ENCODE measurements around the gene KISS1R. TPM values are rescaled to one million over a fixed set of nuclear protein-coding genes. Genes with fewer than 3 reads are reported as not detected.

KISS1R gene
- total and polyA plus RNA-seq, 2 of the 4 experiments (the other 2 are of a cell fraction) = not detected

DNA sequence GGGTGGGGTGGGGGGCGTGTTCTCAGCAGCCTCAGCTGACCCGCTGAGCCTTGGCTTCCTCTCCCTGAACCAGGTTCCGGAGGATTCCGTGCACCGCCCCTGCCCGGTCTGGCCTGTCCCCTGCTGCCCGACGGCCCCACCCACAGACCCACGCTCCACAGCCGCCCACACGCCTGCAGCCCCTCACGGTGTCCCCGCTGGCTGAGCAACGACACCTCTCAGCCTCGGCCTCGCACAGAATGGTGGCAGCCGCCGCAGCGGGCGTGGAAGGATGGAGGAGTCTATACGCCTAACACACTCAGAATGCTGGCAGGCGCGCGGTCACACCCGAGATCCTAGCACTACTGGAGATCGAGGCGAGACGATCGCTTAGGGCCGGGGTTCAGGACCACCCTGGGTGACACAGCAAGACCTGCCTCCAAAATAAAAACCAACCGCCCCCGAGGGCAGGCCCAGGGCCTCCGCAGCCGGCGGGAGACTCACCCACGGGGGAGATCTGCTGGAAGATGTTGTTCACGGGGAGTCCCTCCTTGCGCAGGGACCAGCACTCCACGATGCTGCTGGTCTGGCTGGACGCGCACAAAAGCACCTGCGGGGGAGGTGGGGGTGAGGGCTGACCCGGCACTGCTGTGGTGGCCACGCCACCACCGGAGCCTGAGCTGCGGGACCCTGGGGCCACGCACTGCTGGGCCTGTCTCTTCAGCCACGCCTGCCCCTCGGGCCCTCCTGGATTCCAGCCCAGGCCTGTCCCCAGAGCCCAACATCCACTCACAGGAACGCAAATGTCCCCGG is 32.5 kb upstream of the KISS1R start:
- no peaks in the 10 kb centered on the region for H3K9me1 ChIP-seq (ENCODE audit: insufficient read depth, low read length)
- no peaks in the 10 kb centered on the region for H3K27me3 ChIP-seq (ENCODE audit: control insufficient read depth, insufficient read depth, low read length)
- H3K14ac ChIP-seq (replicated peaks; ENCODE audit: low read depth, low read length) = no peak overlapping the region
- intact Hi-C loops (cut with micrococcal nuclease) = no loop called here
- in situ Hi-C loops (cut with MboI; ENCODE audit: low sequenced_read_pairs) = no loop called here
- DNase-seq (no peak), ATAC-seq (ENCODE audit: low read depth) (no peak)
- H3K56ac ChIP-seq (ENCODE audit: extremely low read depth, insufficient read depth, low read length) = no peak overlapping the region
- no peak overlapping the region for H3K23ac ChIP-seq (ENCODE audit: low read depth, low read length)
- no peak overlapping the region for H3K18ac ChIP-seq (ENCODE audit: low read depth, low read length)
- no peak overlapping the region for H4K5ac ChIP-seq (ENCODE audit: low read depth, low read length)
- no TSS peak for BruUV-seq (replicated peaks)
- no peak overlapping the region for H2BK15ac ChIP-seq (ENCODE audit: low read depth, low read length)
- H3K4me3 ChIP-seq (ENCODE audit: insufficient read depth, low read depth, low read length) = no peak overlapping the region
- ChIA-PET POLR2A (ENCODE audit: unreplicated experiment) (no interaction called here), CTCF (no interaction called here)
- H3K4me1 ChIP-seq (ENCODE audit: control insufficient read depth, insufficient read depth, low read length) = no peaks in the 10 kb centered on the region
- H4K20me1 ChIP-seq (ENCODE audit: insufficient read depth, low read length) = peaks cover 3% of the 10 kb centered on the region; the same call in 1 of the 2 replicates
- H2AK5ac ChIP-seq (ENCODE audit: low read depth, low read length) = no peak overlapping the region
- no peaks in the 10 kb centered on the region for H3K9me3 ChIP-seq (ENCODE audit: control insufficient read depth, insufficient read depth, low read length)
- H4K91ac ChIP-seq (ENCODE audit: insufficient read depth, low read depth, low read length) = no peak overlapping the region
- H2BK20ac ChIP-seq (ENCODE audit: low read depth, low read length) = no peak overlapping the region
- H3K4me2 ChIP-seq (ENCODE audit: low read depth, low read length) = no peak overlapping the region
- no peak overlapping the region for H3K27ac ChIP-seq (ENCODE audit: insufficient read depth, low read length)
- no peak overlapping the region for H4K8ac ChIP-seq (ENCODE audit: low read depth in 2 of 2, low read length in 2 of 2)
- no peak overlapping the region for H2BK5ac ChIP-seq (ENCODE audit: low read depth, low read length, poor library complexity, severe bottlenecking)
- no peak overlapping the region for H2BK120ac ChIP-seq (ENCODE audit: low read depth, low read length)
- peaks cover 76% of the 10 kb centered on the region for H3K36me3 ChIP-seq (ENCODE audit: control insufficient read depth, insufficient read depth, low read length)
- H2AFZ ChIP-seq (replicated peaks; ENCODE audit: low read length, poor library complexity) = no peak overlapping the region
- H2AK9ac ChIP-seq (replicated peaks; ENCODE audit: low read depth, low read length, poor library complexity) = no peak overlapping the region
- no peak overlapping the region for H3K9ac ChIP-seq (ENCODE audit: low read depth, low read length)
- TF ChIP-seq MXI1 (IDR thresholded peaks at IDR 0.05; ENCODE audit: borderline replicate concordance, low read depth, low read length) (no peak), MAZ (IDR thresholded peaks at IDR 0.05; ENCODE audit: borderline replicate concordance, low read depth, low read length) (no peak), RFX5 (IDR thresholded peaks at IDR 0.05; ENCODE audit: low read depth, low read length) (no peak), RAD21 (IDR thresholded peaks at IDR 0.05; ENCODE audit: low read length) (no peak), FOS (IDR thresholded peaks at IDR 0.05; ENCODE audit: low read depth, low read length) (no peak), POLR2A (IDR thresholded peaks at IDR 0.05; ENCODE audit: low read depth, low read length) (no peak), BHLHE40 (IDR thresholded peaks at IDR 0.05; ENCODE audit: low read depth, low read length) (no peak), NFE2L2 (IDR thresholded peaks at IDR 0.05; ENCODE audit: low read depth, low read length) (no peak), MAFK (IDR thresholded peaks at IDR 0.05; ENCODE audit: low read depth, low read length) (no peak)
- TF ChIP-seq, protein P1, sequence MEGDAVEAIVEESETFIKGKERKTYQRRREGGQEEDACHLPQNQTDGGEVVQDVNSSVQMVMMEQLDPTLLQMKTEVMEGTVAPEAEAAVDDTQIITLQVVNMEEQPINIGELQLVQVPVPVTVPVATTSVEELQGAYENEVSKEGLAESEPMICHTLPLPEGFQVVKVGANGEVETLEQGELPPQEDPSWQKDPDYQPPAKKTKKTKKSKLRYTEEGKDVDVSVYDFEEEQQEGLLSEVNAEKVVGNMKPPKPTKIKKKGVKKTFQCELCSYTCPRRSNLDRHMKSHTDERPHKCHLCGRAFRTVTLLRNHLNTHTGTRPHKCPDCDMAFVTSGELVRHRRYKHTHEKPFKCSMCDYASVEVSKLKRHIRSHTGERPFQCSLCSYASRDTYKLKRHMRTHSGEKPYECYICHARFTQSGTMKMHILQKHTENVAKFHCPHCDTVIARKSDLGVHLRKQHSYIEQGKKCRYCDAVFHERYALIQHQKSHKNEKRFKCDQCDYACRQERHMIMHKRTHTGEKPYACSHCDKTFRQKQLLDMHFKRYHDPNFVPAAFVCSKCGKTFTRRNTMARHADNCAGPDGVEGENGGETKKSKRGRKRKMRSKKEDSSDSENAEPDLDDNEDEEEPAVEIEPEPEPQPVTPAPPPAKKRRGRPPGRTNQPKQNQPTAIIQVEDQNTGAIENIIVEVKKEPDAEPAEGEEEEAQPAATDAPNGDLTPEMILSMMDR (conservative IDR thresholded peaks at IDR 0.05; ENCODE audit: low read depth, low read length) = no peak
- TF ChIP-seq, protein P2, sequence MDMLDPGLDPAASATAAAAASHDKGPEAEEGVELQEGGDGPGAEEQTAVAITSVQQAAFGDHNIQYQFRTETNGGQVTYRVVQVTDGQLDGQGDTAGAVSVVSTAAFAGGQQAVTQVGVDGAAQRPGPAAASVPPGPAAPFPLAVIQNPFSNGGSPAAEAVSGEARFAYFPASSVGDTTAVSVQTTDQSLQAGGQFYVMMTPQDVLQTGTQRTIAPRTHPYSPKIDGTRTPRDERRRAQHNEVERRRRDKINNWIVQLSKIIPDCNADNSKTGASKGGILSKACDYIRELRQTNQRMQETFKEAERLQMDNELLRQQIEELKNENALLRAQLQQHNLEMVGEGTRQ (IDR thresholded peaks at IDR 0.05; ENCODE audit: low read depth, low read length) = no peak
- dilution Hi-C loops (cut with HindIII; ENCODE audit: low sequenced_read_pairs, unreplicated experiment) = no loop called here
- WGBS, 2 experiments (ENCODE audit: extremely low coverage in 2 of 2, insufficient read length in 1 of 2) = 93% methylated on average over 40 of the region's 51 CpGs; no CpG with 5 or more reads in 1 of the 2 experiments
- H3K79me1 ChIP-seq (ENCODE audit: low read depth in 1 of 2, low read length in 2 of 2) = peaks cover 9 to 26% of the 10 kb centered on the region in 2 experiments; a peak in 3 of 4 replicates
- no peak overlapping the region for H3K4ac ChIP-seq (ENCODE audit: low read depth, low read length)

All from IMR-90 (cell line).